ENCODE results near the gene BCL7B. TPM values are rescaled to one million over a fixed set of nuclear protein-coding genes. Genes with fewer than 3 reads are reported as not detected.
A peak's percentile ranks its signal among the peaks of the same experiment; 100 is the strongest.

Gene BCL7B
- total RNA-seq, 1 experiment from 2014 or later = 95.4 TPM

DNA sequence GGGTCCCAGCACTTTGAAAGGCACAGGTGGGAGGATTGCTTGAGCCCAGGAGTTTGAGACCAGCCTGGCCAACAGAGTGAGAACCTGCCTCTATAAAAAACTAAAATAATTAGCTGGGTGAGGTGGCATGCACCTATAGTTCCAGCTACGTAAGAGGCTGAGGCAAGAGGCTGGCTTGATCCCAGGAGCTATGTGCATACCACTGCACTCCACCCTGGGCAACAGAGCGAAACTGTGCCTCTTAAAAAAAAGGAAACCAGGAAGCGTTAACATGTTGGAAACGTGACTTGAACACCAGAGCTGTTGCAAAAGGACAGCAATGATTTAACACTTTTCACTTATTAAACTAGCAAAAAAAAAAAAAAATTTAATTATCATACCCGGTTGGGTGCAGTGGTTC lies 48.0 kb downstream of the BCL7B start:
- peaks cover 22% of the 10 kb centered on the region for H3K36me3 ChIP-seq (ENCODE audit: control insufficient read depth, insufficient read depth, low read length)
- in situ Hi-C loops (cut with HindIII; ENCODE audit: low pct_unique_long_range_greater_than_20kb, low sequenced_read_pairs) (no loop called here), intact Hi-C loops (cut with micrococcal nuclease; ENCODE audit: unreplicated experiment) (no loop called here)
- no peak overlapping the region for H3K4me3 ChIP-seq (ENCODE audit: low read depth in 2 of 2, low read length in 2 of 2)
- ChIA-PET POLR2A (no interaction called here), CTCF (no interaction called here)
- TF ChIP-seq POLR2AphosphoS5 (IDR thresholded peaks at IDR 0.05; ENCODE audit: low read depth, low read length) = no peak
- TF ChIP-seq TCF7L2 (IDR thresholded peaks at IDR 0.05; ENCODE audit: low read depth, low read length) = no peak
- TF ChIP-seq, protein P1, sequence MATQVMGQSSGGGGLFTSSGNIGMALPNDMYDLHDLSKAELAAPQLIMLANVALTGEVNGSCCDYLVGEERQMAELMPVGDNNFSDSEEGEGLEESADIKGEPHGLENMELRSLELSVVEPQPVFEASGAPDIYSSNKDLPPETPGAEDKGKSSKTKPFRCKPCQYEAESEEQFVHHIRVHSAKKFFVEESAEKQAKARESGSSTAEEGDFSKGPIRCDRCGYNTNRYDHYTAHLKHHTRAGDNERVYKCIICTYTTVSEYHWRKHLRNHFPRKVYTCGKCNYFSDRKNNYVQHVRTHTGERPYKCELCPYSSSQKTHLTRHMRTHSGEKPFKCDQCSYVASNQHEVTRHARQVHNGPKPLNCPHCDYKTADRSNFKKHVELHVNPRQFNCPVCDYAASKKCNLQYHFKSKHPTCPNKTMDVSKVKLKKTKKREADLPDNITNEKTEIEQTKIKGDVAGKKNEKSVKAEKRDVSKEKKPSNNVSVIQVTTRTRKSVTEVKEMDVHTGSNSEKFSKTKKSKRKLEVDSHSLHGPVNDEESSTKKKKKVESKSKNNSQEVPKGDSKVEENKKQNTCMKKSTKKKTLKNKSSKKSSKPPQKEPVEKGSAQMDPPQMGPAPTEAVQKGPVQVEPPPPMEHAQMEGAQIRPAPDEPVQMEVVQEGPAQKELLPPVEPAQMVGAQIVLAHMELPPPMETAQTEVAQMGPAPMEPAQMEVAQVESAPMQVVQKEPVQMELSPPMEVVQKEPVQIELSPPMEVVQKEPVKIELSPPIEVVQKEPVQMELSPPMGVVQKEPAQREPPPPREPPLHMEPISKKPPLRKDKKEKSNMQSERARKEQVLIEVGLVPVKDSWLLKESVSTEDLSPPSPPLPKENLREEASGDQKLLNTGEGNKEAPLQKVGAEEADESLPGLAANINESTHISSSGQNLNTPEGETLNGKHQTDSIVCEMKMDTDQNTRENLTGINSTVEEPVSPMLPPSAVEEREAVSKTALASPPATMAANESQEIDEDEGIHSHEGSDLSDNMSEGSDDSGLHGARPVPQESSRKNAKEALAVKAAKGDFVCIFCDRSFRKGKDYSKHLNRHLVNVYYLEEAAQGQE (IDR thresholded peaks at IDR 0.05; ENCODE audit: insufficient read depth in 1 of 2, low read depth in 2 of 2, low read length in 1 of 2) = no peak
- no peak for TF ChIP-seq SIN3A (IDR thresholded peaks at IDR 0.05; ENCODE audit: borderline replicate concordance, insufficient read depth, low read depth, low read length)
- TF ChIP-seq, protein P2, sequence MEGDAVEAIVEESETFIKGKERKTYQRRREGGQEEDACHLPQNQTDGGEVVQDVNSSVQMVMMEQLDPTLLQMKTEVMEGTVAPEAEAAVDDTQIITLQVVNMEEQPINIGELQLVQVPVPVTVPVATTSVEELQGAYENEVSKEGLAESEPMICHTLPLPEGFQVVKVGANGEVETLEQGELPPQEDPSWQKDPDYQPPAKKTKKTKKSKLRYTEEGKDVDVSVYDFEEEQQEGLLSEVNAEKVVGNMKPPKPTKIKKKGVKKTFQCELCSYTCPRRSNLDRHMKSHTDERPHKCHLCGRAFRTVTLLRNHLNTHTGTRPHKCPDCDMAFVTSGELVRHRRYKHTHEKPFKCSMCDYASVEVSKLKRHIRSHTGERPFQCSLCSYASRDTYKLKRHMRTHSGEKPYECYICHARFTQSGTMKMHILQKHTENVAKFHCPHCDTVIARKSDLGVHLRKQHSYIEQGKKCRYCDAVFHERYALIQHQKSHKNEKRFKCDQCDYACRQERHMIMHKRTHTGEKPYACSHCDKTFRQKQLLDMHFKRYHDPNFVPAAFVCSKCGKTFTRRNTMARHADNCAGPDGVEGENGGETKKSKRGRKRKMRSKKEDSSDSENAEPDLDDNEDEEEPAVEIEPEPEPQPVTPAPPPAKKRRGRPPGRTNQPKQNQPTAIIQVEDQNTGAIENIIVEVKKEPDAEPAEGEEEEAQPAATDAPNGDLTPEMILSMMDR (IDR thresholded peaks at IDR 0.05) = no peak
- H3K4me1 ChIP-seq (ENCODE audit: control insufficient read depth, insufficient read depth, low read length) = peaks cover 5% of the 10 kb centered on the region; the same call in 1 of the 2 replicates
- no peaks in the 10 kb centered on the region for H3K27me3 ChIP-seq (ENCODE audit: control insufficient read depth, insufficient read depth, low read length)
- BruUV-seq (replicated peaks) = no TSS peak
- no peaks in the 10 kb centered on the region for H3K9me3 ChIP-seq (ENCODE audit: control insufficient read depth, insufficient read depth, low read depth, low read length)
- no peak for DNase-seq (ENCODE audit: low read depth, low spot score)
- H3K27ac ChIP-seq (ENCODE audit: low read length) = no peak overlapping the region
- ATAC-seq = peak; percentile 40; the same call in 1 of the 2 replicates

DNA sequence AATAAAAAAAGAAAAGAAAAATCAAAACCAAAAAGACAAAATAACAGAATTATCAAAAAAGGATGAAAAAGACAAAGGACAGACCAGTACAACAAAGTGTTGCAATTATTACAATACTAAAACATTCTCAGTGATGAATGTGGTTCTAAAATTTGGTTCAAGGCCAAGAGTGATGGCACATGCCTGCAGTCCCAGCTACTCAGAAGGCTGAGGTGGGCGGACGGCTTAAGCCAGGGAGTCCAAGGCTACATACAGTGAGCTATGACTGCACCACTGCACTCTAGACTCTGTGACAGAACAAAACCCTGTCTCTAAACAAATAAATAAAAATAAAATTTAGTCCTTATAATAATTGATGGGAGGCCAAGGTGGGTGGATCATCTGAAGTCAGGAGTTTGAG lies 49.9 kb downstream of the BCL7B start:
- CTCF ChIA-PET = no interaction called here
- H3K36me3 ChIP-seq (ENCODE audit: control insufficient read depth, insufficient read depth, low read length) = peaks cover 35% of the 10 kb centered on the region
- POLR2A ChIA-PET = no interaction called here

More for the DNA sequence above, 49.9 kb downstream of the BCL7B start:
- no peaks in the 10 kb centered on the region for H3K27me3 ChIP-seq (ENCODE audit: control insufficient read depth, insufficient read depth, low read length)
- H3K27ac ChIP-seq (ENCODE audit: low read length) = no peak overlapping the region
- DNase-seq (ENCODE audit: low read depth, low spot score) (no peak), ATAC-seq (no peak)
- BruUV-seq (replicated peaks) = no TSS peak
- no peaks in the 10 kb centered on the region for H3K9me3 ChIP-seq (ENCODE audit: control insufficient read depth, insufficient read depth, low read depth, low read length)
- TF ChIP-seq POLR2AphosphoS5 (IDR thresholded peaks at IDR 0.05; ENCODE audit: low read depth, low read length) (no peak), TCF7L2 (IDR thresholded peaks at IDR 0.05; ENCODE audit: low read depth, low read length) (no peak)
- TF ChIP-seq, protein P1 (IDR thresholded peaks at IDR 0.05; ENCODE audit: insufficient read depth in 1 of 2, low read depth in 2 of 2, low read length in 1 of 2) = no peak
- TF ChIP-seq, protein P2 (IDR thresholded peaks at IDR 0.05) = no peak
- in situ Hi-C loops (cut with HindIII; ENCODE audit: low pct_unique_long_range_greater_than_20kb, low sequenced_read_pairs) (no loop called here), intact Hi-C loops (cut with micrococcal nuclease; ENCODE audit: unreplicated experiment) (no loop called here)
- H3K4me1 ChIP-seq (ENCODE audit: control insufficient read depth, insufficient read depth, low read length) = peaks cover 2% of the 10 kb centered on the region; the same call in 1 of the 2 replicates
- H3K4me3 ChIP-seq (ENCODE audit: low read depth in 2 of 2, low read length in 2 of 2) = no peak overlapping the region

All from Panc1 (cell line).